GM19351 (cell line): ENCODE data around the gene ROCK1.
A peak's percentile ranks its signal among the peaks of the same experiment; 100 is the strongest.
"Not testable (repeated sequence)": the region's sequence is repeated elsewhere in the genome, so short reads cannot be mapped to it uniquely, and the experiment has no call there.

ENCODE experiments used
- ATAC-seq: cut with Tn5 transposase; IDR thresholded peaks from one replicate; pipeline ENCODE4 v1.9.1; 2021; ENCODE audit warnings: mild to moderate bottlenecking, moderate library complexity; ENCODE audit not compliant: unreplicated experiment

ROCK1 gene

DNA sequence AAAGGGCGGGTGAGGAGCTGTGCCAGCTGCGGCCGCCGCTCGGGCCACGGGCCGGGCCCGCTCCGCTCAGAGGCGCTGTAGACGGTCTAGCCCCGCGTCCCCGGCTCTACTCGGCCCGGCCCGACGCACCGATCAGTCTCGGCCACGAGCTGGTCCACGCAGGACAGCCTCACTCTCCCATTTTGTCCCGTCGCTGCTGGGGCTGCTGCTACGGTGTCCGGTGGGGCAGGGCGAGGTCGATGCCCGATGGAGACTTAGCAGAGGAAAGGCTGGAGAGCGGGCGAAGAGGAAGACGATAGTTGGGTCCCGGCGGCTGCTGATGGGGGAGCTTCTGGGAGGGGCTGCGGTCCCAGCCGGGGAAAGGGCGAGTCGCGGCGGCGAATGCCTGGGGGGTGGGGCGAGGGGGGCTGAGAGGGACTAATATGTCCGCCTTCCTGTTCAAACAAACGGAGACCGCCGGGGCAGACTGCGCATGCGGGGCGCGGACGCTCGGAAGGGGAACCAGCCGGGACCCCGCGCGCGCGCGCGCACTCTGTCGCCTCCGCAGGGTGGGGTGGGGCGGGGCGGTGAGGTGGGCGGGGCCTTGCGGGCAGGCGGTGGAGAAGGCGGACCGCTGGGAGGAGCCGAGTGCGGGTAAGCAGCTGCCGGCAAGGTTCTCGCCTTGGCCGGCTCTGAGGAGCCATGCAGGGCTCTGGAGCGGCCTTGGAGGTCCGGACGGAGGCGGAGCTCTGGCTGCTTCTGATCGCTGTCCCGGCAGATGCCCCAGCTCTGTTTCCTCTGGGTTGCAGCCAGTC lies at the start of gene ROCK1:
Gene ROCK1 (minus strand): TSS at position 468 of the 794 bp plus-strand sequence. CDS start 903 bp downstream, outside the sequence.
- peak; percentile 85 for ATAC-seq

GRCh38 chr18:21155443-21155842 lies 43.8 kb upstream of the ROCK1 start:
- ATAC-seq: no peak

DNA sequence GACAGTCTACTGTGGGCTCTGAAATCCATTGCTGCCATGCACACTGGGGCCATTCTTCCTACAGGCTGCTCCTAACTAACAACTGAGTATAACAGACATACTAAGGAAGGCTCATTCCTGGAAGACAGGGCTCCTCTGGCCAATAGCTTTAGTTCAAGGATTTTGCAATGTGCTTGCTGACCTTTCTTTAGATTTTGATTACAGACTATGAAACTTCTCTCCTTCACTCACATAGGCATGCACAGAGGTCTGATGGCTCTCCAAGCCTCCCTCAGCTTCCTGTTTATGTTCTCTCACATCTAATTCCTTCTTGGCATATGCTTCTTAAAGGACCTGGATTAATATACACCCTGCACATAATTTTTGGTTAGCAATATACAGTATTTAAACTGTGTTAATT lies 34.4 kb upstream of the ROCK1 start:
- ATAC-seq: no peak

GRCh38 chr18:21145371-21145770 lies 33.8 kb upstream of the ROCK1 start:
- ATAC-seq: no peak

GRCh38 chr18:21141668-21142422 lies 30.2 kb upstream of the ROCK1 start:
- ATAC-seq: no peak

GRCh38 chr18:21137719-21138488 lies 26.3 kb upstream of the ROCK1 start:
- not testable (repeated sequence) for ATAC-seq

GRCh38 chr18:21134895-21135294 lies 23.3 kb upstream of the ROCK1 start:
- no peak for ATAC-seq

DNA sequence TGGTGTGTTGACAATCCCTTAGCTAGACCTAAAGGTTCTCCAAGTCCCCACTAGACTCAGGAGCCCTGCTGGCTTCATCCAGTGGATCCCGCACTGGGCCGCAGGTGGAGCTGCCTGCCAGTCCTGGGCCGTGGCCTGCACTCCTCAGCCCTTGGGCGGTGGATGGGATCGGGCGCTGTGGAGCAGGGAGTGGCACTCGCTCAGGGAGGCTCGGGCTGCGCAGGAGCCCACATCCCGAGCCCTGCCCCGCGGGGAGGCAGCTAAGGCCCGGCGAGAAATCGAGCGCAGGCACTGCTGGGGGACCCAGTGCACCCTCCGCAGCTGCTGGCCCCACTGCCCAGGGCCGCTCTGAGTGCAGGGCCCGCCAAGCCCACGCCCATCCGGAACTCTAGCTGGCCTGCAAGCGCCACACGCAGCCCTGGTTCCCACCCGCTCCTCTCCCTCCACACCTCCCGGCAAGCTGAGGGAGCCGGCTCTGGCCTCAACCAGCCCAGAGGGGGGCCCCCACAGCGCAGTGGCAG lies 20.8 kb upstream of the ROCK1 start:
- no peak for ATAC-seq

DNA sequence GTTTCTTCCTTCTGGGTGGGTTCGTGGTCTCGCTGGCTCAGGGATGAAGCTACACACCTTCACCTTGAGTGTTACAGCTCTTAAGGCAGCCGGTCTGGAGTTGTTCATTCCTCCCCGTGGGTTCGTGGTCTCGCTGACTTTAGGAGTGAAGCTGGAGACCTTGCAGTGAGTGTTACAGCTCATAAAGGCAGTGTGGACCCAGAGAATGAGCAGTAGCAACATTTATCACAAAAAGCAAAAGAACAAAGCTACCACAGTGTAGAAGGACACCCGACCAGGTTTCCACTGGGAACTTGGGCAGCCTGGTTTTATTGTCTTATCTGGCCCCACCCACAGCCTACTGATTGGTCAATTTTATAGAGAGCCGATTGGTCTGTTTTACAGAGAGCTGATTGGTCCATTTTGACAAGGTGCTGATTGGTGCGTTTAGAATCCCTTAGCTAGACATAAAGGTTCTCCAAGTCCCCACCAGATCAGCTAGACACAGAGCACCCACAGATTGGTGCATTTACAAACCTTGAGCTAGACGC lies 20.1 kb upstream of the ROCK1 start:
- no peak for ATAC-seq

DNA sequence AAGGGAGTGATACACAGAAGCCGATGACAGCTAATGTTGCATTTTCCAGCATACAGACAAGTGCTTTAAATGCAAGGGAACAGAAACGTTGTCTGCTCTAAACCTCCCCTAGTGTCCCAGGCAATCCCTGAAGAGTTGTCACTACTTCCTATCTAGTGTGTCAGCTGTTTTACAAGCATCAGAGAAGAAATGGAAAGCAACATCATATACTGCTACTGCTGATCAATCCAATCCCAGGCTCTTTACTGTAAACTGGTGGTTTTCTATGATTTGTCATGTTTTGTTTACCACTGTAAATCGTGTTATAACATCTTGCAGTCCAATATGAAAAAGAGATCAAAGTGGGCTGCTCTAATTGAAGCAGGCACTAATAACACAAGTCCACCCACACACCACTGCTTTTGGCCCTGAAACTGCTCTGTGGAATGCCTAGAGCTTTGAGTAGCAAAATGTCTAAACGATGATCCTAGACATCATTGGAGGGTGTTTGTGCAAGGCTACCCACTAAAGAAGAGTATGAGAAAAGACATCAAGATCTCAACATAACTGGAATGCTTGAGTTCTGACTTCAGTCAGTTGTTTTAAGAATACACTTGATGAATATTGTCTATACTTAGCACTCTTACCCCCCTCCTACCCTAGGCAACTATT lies 18.1 kb upstream of the ROCK1 start:
- no peak for ATAC-seq

- ATAC-seq: no peak
Observed at GRCh38 chr18:21123290-21123926, 11.8 kb upstream of the ROCK1 start.

GRCh38 chr18:21118806-21119205 lies 7.2 kb upstream of the ROCK1 start:
- no peak for ATAC-seq

DNA sequence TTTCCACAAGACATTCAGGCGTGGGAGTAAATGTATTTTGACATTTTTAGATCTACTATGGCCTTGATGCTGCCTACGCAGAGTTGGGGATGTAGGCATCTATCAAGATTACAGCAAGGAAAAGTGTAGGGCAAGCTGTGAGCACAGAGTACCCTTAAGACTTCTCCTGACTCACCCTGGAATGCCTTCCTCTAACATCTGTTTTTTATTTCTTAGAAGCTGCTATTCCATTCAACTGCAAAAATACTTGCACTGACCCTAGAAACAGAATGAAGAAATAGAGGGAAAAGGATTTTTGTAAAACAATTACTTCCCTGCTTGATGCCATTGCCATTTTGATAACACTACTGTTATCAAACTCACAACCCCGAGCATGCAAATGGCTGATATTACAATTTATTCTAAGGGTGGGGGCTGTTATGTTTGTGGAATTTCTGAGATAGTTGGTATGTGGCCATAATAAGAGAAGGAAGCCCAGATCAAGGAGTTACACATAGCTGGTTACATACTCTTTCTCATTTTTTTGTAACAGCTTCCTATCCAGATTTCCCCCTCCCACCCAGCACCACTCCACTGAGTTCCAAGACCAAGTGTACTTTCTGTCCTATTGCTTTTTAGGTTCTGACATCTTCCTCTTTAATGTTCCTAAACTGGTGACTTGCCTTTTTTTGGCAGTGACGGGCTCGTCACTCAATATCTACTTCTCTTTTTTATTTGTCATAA lies 6.0 kb upstream of the ROCK1 start:
- ATAC-seq: no peak

- no peak for ATAC-seq
Observed at GRCh38 chr18:21115519-21116411, 4.2 kb upstream of the ROCK1 start.

GRCh38 chr18:21112543-21113105 lies 1.0 kb upstream of the ROCK1 start:
- ATAC-seq: no peak

DNA sequence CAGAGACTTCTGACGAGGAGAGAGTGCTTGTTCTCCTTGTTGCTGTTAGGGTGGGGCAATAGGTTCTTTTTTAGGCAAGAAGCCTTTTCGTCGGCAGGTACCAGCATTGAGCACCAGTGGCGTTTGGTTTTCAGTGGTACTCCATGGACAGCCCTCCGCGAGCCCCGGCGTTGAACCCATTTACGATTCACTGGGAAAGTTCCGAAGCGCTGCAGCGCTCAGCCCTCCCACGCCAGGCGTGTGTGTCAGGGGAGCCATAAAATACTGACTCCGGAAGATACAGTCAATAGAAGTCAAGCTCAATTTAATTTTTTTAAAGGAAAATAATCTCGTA lies 494 bp upstream of the ROCK1 start:
- no peak for ATAC-seq

DNA sequence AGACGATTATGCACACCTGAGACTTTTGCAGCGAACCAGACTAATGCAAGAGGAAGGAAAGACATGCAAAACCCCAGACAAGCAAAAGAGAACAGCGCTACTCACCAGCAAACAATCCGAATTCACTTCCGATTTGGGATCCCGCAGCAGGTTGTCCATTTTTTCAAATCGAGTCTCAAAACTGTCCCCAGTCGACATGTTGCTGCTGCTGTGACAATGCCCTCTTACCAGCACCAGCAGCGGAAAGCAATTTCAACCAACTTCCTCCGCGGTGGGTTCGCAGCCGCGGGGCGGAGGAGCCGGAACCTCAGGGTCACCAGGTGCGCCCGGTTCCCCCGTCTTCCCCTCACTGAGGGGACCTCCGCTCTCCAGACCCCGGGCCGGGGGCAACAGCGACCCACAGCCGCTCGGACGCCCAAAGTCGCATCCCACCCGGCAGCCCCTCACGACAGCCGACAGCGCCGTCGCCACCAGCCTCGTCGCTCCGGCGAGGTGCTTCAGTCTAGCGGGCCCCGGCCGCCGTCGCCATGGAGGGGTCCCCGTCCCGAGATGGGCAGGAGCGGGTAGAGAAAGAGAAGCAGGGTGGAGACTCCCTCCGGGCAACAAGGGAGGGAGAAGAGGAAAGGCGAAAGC lies 784 bp downstream of the ROCK1 start:
- peak; percentile 32 for ATAC-seq
